Measurements from ENCODE around the gene NPFFR2.
"Not testable (repeated sequence)": the region's sequence is repeated elsewhere in the genome, so short reads cannot be mapped to it uniquely, and the experiment has no call there.

NPFFR2 gene

DNA sequence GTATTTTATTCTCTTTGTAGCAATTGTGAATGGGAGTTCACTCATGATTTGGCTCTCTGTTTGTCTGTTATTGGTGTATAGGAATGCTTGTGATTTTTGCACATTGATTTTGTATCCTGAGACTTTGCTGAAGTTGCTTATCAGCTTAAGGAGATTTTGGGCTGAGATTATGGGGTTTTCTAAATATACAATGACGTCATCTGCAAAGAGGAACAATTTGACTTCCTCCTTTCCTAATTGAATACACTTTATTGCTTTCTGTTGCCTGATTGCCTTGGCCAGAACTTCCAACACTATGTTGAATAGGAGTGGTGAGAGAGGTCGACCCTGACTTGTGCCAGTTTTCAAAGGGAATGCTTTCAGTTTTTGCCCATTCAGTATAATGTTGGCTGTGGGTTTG lies 108.2 kb downstream of the NPFFR2 start:
- not testable (repeated sequence) for H3K27ac Mint-ChIP-seq; H3K27me3 Mint-ChIP-seq (ENCODE audit: low read depth); H3K4me3 Mint-ChIP-seq; H3K4me1 Mint-ChIP-seq (ENCODE audit: low read depth); H3K36me3 Mint-ChIP-seq (ENCODE audit: low read depth); H3K9me3 Mint-ChIP-seq; DNase-seq (ENCODE audit: low spot score)

DNA sequence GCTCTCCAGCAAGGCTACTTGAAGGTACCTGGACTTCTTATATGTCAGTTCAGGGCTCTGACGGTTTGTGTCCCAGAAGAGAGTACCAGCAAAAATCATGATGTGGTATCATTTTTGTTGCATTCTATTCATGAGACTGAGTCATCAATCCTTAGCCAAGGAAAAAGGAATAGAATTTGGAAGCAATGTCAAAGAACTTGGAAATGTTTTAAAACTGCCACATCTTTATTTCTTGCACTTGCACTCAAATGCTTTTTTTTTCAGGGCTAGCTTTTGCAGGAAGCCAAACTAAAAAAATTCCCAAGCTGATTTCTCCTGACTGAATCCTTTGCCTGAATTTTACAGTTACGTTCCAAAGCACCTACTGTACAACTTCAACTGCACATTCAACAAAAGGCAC lies 112.4 kb downstream of the NPFFR2 start:
- Mint-ChIP-seq H3K4me1 (ENCODE audit: low read depth) (no peaks in the 10 kb centered on the region), H3K9me3 (no peaks in the 10 kb centered on the region), H3K4me3 (no peak overlapping the region), H3K36me3 (ENCODE audit: low read depth) (no peaks in the 10 kb centered on the region), H3K27me3 (ENCODE audit: low read depth) (no peaks in the 10 kb centered on the region), H3K27ac (no peak overlapping the region)
- no peak for DNase-seq (ENCODE audit: low spot score)

DNA sequence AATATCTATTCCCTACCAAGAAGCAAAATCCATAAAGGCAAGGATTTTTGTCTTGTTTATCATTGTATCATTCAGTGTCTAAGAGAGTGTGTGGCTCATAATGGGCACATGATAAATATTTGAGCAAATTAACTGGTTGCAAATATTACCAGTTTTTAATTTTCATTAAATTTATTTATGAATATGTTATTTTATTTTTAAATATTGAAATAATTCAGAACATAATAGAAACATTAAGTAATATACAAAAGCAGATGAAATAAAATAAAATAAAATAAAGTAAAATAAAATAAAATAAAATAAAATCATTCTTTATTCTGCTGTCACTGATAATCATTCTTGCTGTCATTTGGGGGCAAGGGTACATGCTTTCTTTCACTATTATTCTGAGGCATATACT lies 120.9 kb downstream of the NPFFR2 start:
- Mint-ChIP-seq H3K4me1 (ENCODE audit: low read depth) (no peaks in the 10 kb centered on the region), H3K27me3 (ENCODE audit: low read depth) (no peaks in the 10 kb centered on the region), H3K36me3 (ENCODE audit: low read depth) (no peaks in the 10 kb centered on the region), H3K27ac (no peak overlapping the region), H3K9me3 (no peaks in the 10 kb centered on the region), H3K4me3 (no peak overlapping the region)
- DNase-seq (ENCODE audit: low spot score) = no peak

DNA sequence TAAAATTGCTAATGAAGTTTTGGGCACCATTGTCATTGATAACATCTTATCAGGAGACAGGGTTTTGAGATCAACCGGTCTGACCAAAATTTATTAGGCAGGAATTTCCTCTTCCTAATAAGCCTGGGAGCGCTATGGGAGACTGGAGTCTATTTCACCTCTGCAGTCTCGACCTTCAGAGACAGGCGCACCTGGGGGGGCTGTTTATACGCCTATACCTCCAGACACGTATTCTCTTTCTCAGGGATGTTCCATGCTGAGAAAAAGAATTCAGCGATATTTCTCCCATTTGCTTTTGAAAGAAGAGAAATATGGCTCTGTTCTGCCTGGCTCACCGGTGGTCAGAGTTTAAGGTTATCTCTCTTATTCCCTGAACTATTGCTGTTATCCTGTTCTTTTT lies 121.8 kb downstream of the NPFFR2 start:
- H3K27ac Mint-ChIP-seq; H3K27me3 Mint-ChIP-seq (ENCODE audit: low read depth); H3K4me3 Mint-ChIP-seq; H3K36me3 Mint-ChIP-seq (ENCODE audit: low read depth); H3K9me3 Mint-ChIP-seq; H3K4me1 Mint-ChIP-seq (ENCODE audit: low read depth); DNase-seq (ENCODE audit: low spot score): not testable (repeated sequence)

DNA sequence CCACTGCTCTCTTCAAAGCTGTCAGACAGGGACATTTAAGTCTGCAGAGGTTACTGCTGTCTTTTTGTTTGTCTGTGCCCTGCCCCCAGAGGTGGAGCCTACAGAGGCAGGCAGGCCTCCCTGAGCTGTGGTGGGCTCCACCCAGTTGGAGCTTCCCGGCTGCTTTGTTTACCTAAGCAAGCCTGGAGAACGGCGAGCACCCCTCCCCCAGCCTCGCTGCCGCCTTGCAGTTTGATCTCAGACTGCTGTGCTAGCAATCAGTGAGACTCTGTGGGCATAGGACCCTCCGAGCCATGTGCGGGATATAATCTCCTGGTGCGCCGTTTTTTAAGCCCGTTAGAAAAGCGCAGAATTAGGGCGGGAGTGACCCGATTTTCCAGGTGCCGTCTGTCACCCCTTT lies 137.5 kb downstream of the NPFFR2 start:
- not testable (repeated sequence) for H3K4me1 Mint-ChIP-seq (ENCODE audit: low read depth); DNase-seq (ENCODE audit: low spot score); H3K27ac Mint-ChIP-seq; H3K27me3 Mint-ChIP-seq (ENCODE audit: low read depth); H3K4me3 Mint-ChIP-seq; H3K36me3 Mint-ChIP-seq (ENCODE audit: low read depth)
- H3K9me3 Mint-ChIP-seq = peaks cover 12% of the 10 kb centered on the region

DNA sequence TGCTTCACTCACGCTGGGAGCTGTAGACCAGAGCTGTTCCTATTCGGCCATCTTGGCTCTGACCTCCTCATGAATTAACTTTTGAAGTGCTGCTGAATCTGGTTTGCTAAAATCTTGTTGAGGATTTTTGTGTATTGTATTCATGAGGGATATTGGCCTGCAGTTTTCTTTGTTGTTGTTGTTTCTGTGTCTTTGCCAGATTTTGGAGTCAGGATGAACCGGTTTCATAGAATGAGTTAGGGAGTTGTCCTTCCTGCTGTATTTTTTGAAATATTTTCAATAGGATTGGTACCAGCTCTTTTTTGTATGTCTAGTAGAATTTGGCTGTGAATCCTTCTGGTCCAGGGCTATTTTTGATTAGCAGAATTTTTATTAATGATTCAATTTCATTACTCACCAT lies 138.1 kb downstream of the NPFFR2 start:
- Mint-ChIP-seq H3K27ac (no peak overlapping the region), H3K9me3 (peaks cover 13% of the 10 kb centered on the region)

DNA sequence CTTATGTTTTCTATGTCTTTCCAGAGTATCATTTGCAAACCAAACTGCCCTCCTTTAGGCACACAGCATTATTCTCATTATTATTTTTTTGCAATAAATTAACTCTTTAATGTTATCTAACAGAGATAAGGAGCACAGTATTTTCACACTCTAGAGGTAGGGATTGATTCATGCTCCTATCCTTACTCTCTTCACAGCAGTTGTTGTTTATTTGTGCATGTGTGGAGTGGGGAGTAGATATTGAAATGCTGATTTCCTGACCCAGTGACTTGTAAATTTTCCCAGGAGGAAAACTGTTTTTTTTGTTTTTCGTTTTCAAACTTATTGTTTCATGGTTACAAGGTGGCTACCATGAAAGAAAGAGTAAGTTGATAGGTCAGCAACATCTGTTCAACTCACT lies 140.0 kb downstream of the NPFFR2 start:
- H3K4me1 Mint-ChIP-seq (ENCODE audit: low read depth) = no peaks in the 10 kb centered on the region
- H3K36me3 Mint-ChIP-seq (ENCODE audit: low read depth) = no peaks in the 10 kb centered on the region
- H3K9me3 Mint-ChIP-seq = peaks cover 10% of the 10 kb centered on the region
- no peak for DNase-seq (ENCODE audit: low spot score)
- H3K27me3 Mint-ChIP-seq (ENCODE audit: low read depth) = no peaks in the 10 kb centered on the region
- no peak overlapping the region for H3K27ac Mint-ChIP-seq
- H3K4me3 Mint-ChIP-seq = no peak overlapping the region

More for the DNA sequence above, 138.1 kb downstream of the NPFFR2 start:
- H3K4me3 Mint-ChIP-seq = no peak overlapping the region
- no peaks in the 10 kb centered on the region for H3K4me1 Mint-ChIP-seq (ENCODE audit: low read depth)
- H3K36me3 Mint-ChIP-seq (ENCODE audit: low read depth) = no peaks in the 10 kb centered on the region
- no peak for DNase-seq (ENCODE audit: low spot score)
- no peaks in the 10 kb centered on the region for H3K27me3 Mint-ChIP-seq (ENCODE audit: low read depth)

DNA sequence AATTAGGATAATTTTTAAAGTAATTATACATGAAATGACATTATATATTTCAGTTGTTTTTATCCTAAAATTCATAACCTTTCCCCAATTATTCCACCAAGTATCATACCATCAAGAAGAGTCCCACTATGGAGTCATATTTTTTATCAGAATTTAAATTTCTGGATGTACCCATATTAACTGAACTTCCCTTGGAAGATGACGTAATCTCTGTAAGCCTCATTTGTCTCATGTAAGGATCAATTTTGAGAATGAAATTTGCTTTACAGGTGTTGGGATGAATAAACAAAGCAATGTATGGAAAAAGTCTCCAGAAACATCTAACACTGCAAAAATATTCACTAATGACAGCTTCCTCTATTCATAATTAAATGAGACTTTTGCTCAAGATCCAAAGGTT lies 147.5 kb downstream of the NPFFR2 start:
- no peaks in the 10 kb centered on the region for H3K4me1 Mint-ChIP-seq (ENCODE audit: low read depth)
- DNase-seq (ENCODE audit: low spot score) = no peak

DNA sequence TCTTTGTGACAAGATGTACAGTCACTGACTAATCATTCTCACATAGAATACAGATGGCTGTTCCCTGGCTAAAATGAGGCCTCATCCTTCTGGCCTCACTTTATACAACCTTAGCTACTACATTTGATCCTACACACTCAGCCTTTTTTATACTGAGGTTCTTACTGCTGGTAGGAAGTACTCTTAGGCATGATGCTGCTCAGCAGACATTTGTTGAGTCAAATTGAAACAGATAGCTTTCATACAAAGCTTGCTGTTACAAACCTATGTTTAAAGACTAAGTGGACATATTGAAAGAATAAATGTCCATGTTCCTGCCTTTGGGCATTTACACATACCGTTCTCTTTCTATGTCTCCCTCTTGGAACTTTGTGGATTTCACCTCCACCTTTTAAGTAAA lies 154.9 kb downstream of the NPFFR2 start:
- DNase-seq (ENCODE audit: low spot score) = no peak
- Mint-ChIP-seq H3K4me3 (no peak overlapping the region), H3K9me3 (no peaks in the 10 kb centered on the region), H3K27ac (no peak overlapping the region), H3K36me3 (ENCODE audit: low read depth) (no peaks in the 10 kb centered on the region), H3K4me1 (ENCODE audit: low read depth) (no peaks in the 10 kb centered on the region), H3K27me3 (ENCODE audit: low read depth) (no peaks in the 10 kb centered on the region)

More for the DNA sequence above, 147.5 kb downstream of the NPFFR2 start:
- Mint-ChIP-seq H3K4me3 (no peak overlapping the region), H3K9me3 (peaks cover 4% of the 10 kb centered on the region), H3K27me3 (ENCODE audit: low read depth) (no peaks in the 10 kb centered on the region), H3K36me3 (ENCODE audit: low read depth) (no peaks in the 10 kb centered on the region), H3K27ac (no peak overlapping the region)

DNA sequence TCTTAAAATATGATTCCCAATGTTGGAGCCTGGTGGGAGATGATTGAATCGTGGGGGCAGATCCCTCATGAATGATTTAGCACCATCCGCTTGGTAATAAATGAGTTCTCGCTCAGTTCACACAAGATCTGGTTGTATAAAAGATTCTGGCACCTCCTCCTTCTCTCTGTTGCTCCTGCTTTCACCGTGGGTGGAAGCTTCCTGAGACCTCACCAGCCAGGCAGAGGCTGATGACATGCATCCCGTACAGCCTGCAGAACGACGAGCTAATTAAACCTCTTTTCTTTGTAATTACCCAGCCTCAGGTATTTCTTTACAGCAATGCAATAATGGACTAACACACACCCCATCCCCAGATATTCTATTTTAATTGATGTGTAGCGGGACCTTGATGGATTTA lies 162.2 kb downstream of the NPFFR2 start:
- DNase-seq (ENCODE audit: low spot score) = no peak
- H3K27ac Mint-ChIP-seq = no peak overlapping the region
- no peak overlapping the region for H3K4me3 Mint-ChIP-seq
- peaks cover 4% of the 10 kb centered on the region for H3K9me3 Mint-ChIP-seq
- H3K36me3 Mint-ChIP-seq (ENCODE audit: low read depth) = no peaks in the 10 kb centered on the region
- H3K27me3 Mint-ChIP-seq (ENCODE audit: low read depth) = no peaks in the 10 kb centered on the region
- H3K4me1 Mint-ChIP-seq (ENCODE audit: low read depth) = no peaks in the 10 kb centered on the region

DNA sequence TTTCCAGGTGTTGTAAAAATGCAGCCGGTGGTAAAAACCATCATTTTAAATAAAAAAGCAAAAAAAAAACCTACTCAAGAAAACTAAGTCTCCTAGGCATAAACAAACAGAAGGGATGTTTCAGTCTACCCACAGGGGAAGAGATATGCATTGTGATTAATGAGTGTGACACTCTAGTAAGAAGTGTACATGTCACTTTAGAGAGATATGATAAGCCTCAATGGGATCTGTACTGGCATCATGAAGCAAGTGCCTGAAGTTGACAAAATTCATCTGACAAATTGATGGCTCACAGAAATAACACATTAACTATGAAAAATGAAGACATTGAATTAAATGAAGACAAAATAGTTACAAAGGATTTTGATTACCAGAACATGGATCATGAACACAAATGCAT lies 162.7 kb downstream of the NPFFR2 start:
- H3K9me3 Mint-ChIP-seq = peaks cover 4% of the 10 kb centered on the region
- no peaks in the 10 kb centered on the region for H3K36me3 Mint-ChIP-seq (ENCODE audit: low read depth)
- no peak overlapping the region for H3K4me3 Mint-ChIP-seq
- H3K27me3 Mint-ChIP-seq (ENCODE audit: low read depth) = no peaks in the 10 kb centered on the region
- no peaks in the 10 kb centered on the region for H3K4me1 Mint-ChIP-seq (ENCODE audit: low read depth)
- no peak overlapping the region for H3K27ac Mint-ChIP-seq
- DNase-seq (ENCODE audit: low spot score) = no peak

Measured in T-helper 2 cell treated with Interferon-gamma antibody and Interleukin-4, amounts not matched to agents 5 μg/mL and 100 μg/mL, for 36 hours (primary cell).